ENCODE data around the gene BNIP3.
A peak's percentile ranks its signal among the peaks of the same experiment; 100 is the strongest.

The BNIP3 gene

GRCh38 chr10:131981429-131982184 is at the start of gene BNIP3:
BNIP3 (minus strand) TSS chr10:131981923; CDS start chr10:131981806, 117 bp downstream.
- DNase-seq, result peak; percentile 97

GRCh38 chr10:132030898-132031463 is 49.3 kb upstream of the BNIP3 start:
- DNase-seq, result no peak

- no peak for DNase-seq
Observed at GRCh38 chr10:132028706-132029105, 47.0 kb upstream of the BNIP3 start.

GRCh38 chr10:132027423-132027983 is 45.8 kb upstream of the BNIP3 start:
- no peak for DNase-seq

- DNase-seq, result peak; percentile 86
Observed at GRCh38 chr10:132023092-132023811, 41.5 kb upstream of the BNIP3 start.

GRCh38 chr10:132022241-132022640 is 40.5 kb upstream of the BNIP3 start:
- DNase-seq, result no peak

- no peak for DNase-seq
Observed at GRCh38 chr10:132021504-132022143, 39.9 kb upstream of the BNIP3 start.

GRCh38 chr10:132021046-132021445 is 39.3 kb upstream of the BNIP3 start:
- DNase-seq, result no peak

GRCh38 chr10:132020456-132020855 is 38.7 kb upstream of the BNIP3 start:
- DNase-seq, result no peak

- no peak for DNase-seq
Observed at GRCh38 chr10:132019366-132019765, 37.6 kb upstream of the BNIP3 start.

GRCh38 chr10:132018446-132018845 is 36.7 kb upstream of the BNIP3 start:
- no peak for DNase-seq

GRCh38 chr10:132016514-132016913 is 34.8 kb upstream of the BNIP3 start:
- no peak for DNase-seq

- no peak for DNase-seq
Observed at GRCh38 chr10:132011445-132011844, 29.7 kb upstream of the BNIP3 start.

GRCh38 chr10:132011024-132011423 is 29.3 kb upstream of the BNIP3 start:
- DNase-seq, result no peak

- DNase-seq, result no peak
Observed at GRCh38 chr10:132010483-132010882, 28.8 kb upstream of the BNIP3 start.

GRCh38 chr10:132009575-132009974 is 27.9 kb upstream of the BNIP3 start:
- DNase-seq, result no peak

GRCh38 chr10:132007681-132008080 is 26.0 kb upstream of the BNIP3 start:
- no peak for DNase-seq

- DNase-seq, result no peak
Observed at GRCh38 chr10:132006966-132007365, 25.2 kb upstream of the BNIP3 start.

GRCh38 chr10:132005147-132005546 is 23.4 kb upstream of the BNIP3 start:
- no peak for DNase-seq

GRCh38 chr10:132004052-132004451 is 22.3 kb upstream of the BNIP3 start:
- DNase-seq, result no peak

GRCh38 chr10:132003282-132003924 is 21.7 kb upstream of the BNIP3 start:
- DNase-seq, result no peak

- no peak for DNase-seq
Observed at GRCh38 chr10:132002004-132002403, 20.3 kb upstream of the BNIP3 start.
